Gastrocnemius medialis (tissue), 4 donors: ENCODE measurements around the gene PRICKLE2.

ENCODE experiments used
- POLR2A ChIP-seq, 2 donors: fragments of 450-650 bp; IDR thresholded peaks; one replicate each; pipeline ENCODE4 v1.6.1; 2017; ENCODE audit warnings: antibody characterized with exemption in 2 of 2, mild to moderate bottlenecking in 2 of 2, moderate library complexity in 2 of 2
- TF ChIP-seq, protein P1 (sequence below), 5 experiments: fragments of 450-650 bp in 3 of 5; fragments of 200-600 bp in 2 of 5; sonication (generic) in 2 of 5; IDR thresholded peaks in 4 of 5; conservative IDR thresholded peaks in 1 of 5; 1 replicate in 4 of 5; 2 replicates in 1 of 5; pipeline ENCODE4 v1.5.1; 2016 to 2019; ENCODE audit warnings: antibody characterized with exemption in 5 of 5, mild to moderate bottlenecking in 3 of 5, moderate library complexity in 3 of 5

DNA sequence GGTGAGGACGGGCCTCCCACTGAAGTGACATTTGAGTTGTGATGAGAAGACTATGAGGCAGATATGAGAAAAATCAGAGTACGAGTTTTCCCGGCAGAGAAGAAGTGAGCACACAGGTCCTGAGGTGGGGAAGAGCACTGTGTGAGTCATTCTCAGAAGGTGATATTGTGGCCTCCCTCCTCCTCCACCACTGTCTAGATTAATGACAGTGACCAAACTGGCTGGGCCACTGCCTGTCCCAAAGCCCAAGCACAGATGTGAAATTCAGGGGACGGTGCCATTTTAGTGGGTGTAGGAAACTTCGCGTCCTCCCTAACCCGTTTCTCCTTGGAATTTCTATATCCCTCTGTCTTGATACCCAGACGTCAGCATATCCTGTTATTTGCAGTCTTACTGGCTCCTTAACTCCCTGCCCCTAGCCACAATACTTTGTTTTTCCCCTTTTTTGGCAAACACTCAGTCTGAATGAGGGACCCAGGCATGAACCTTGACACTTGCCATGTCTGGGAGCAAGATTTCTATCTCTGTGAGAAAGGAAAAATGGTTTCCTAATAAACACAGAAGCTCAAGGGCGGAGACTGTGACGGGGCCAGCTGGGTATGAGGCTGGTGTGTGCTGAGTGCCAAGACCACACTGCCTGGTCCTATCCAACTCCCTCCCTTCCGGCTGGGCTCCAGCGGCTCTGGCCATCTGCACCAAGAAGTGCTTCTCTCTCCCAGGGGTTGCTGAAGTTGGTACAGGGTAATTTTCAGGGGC is 15.2 kb downstream of the PRICKLE2 start:
- TF ChIP-seq, protein P1, sequence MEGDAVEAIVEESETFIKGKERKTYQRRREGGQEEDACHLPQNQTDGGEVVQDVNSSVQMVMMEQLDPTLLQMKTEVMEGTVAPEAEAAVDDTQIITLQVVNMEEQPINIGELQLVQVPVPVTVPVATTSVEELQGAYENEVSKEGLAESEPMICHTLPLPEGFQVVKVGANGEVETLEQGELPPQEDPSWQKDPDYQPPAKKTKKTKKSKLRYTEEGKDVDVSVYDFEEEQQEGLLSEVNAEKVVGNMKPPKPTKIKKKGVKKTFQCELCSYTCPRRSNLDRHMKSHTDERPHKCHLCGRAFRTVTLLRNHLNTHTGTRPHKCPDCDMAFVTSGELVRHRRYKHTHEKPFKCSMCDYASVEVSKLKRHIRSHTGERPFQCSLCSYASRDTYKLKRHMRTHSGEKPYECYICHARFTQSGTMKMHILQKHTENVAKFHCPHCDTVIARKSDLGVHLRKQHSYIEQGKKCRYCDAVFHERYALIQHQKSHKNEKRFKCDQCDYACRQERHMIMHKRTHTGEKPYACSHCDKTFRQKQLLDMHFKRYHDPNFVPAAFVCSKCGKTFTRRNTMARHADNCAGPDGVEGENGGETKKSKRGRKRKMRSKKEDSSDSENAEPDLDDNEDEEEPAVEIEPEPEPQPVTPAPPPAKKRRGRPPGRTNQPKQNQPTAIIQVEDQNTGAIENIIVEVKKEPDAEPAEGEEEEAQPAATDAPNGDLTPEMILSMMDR (IDR thresholded peaks at IDR 0.05 in 4 of 5, conservative IDR thresholded peaks at IDR 0.05 in 1 of 5) = no peak
- TF ChIP-seq POLR2A (IDR thresholded peaks at IDR 0.05) = no peak
